Neural cell (in vitro differentiated cells): ENCODE data around the gene PHPT1. TPM values are rescaled to one million over a fixed set of nuclear protein-coding genes. Genes with fewer than 3 reads are reported as not detected.
"Not testable (repeated sequence)": the region's sequence is repeated elsewhere in the genome, so short reads cannot be mapped to it uniquely, and the experiment has no call there.

Source experiments
- H2AFZ ChIP-seq: fragments of 200-600, 300-800 bp; sonication (generic), shearing (Covaris generic); 2 replicates; pipeline ENCODE4 v1.6.0; 2014; ENCODE audit warnings: low read depth, mild to moderate bottlenecking, antibody characterized with exemption, low read length, moderate library complexity
- H3F3A ChIP-seq: fragments of 200-600 bp; shearing (Covaris generic); 2 replicates; pipeline ENCODE4 v1.6.1; 2016; ENCODE audit warnings: mild to moderate bottlenecking, moderate library complexity, mixed read lengths, antibody characterized with exemption, low read length; ENCODE audit not compliant: insufficient read depth, poor library complexity, severe bottlenecking
- H3K27ac ChIP-seq: fragments of 200-600, 300-800 bp; sonication (generic), shearing (Covaris generic); 2 replicates; pipeline ENCODE4 v1.5.1; 2014; ENCODE audit warnings: mild to moderate bottlenecking, low read length, moderate library complexity
- H3K27me3 ChIP-seq: fragments of 300-800, 200-600 bp; sonication (generic), shearing (Covaris generic); 2 replicates; pipeline ENCODE4 v1.6.0; 2014; ENCODE audit warnings: mild to moderate bottlenecking, low read depth, low read length, moderate library complexity; ENCODE audit not compliant: insufficient read depth
- H3K36me3 ChIP-seq: fragments of 300-800, 200-600 bp; sonication (generic), shearing (Covaris generic); 2 replicates; pipeline ENCODE4 v1.5.1; 2014; ENCODE audit warnings: mild to moderate bottlenecking, antibody characterized with exemption, low read length, moderate library complexity; ENCODE audit not compliant: insufficient read depth
- H3K4me2 ChIP-seq: fragments of 300-800, 200-600 bp; sonication (generic), shearing (Covaris generic); 2 replicates; pipeline ENCODE4 v1.6.0; 2014; ENCODE audit warnings: mild to moderate bottlenecking, low read length
- H3K4me3 ChIP-seq: fragments of 300-800, 200-600 bp; sonication (generic), shearing (Covaris generic); 2 replicates; pipeline ENCODE4 v1.5.1; 2014; ENCODE audit warnings: mild to moderate bottlenecking, low read length, moderate library complexity
- H3K79me2 ChIP-seq: fragments of 200-600 bp; shearing (Covaris generic); replicated peaks from 2 replicates; pipeline ENCODE4 v1.6.0; 2014; ENCODE audit warnings: mild to moderate bottlenecking, low read length, moderate library complexity; ENCODE audit not compliant: insufficient read depth
- H3K9ac ChIP-seq: fragments of 300-800, 200-600 bp; sonication (generic), shearing (Covaris generic); 2 replicates; pipeline ENCODE4 v1.6.1; 2016; ENCODE audit warnings: mild to moderate bottlenecking, low read length, mixed read lengths
- H3K9me2 ChIP-seq: fragments of 200-600 bp; shearing (Covaris generic); 2 replicates; pipeline ENCODE4 v1.6.1; 2016; ENCODE audit warnings: mild to moderate bottlenecking, low read length, mixed read lengths; ENCODE audit not compliant: insufficient read depth
- H3K9me3 ChIP-seq: fragments of 200-600, 300-800 bp; sonication (generic), shearing (Covaris generic); 2 replicates; pipeline ENCODE4 v1.6.1; 2016; ENCODE audit warnings: mild to moderate bottlenecking, mixed run types, low read length, moderate library complexity, mixed read lengths
- H4K20me1 ChIP-seq: fragments of 200-600 bp; shearing (Covaris generic); 2 replicates; pipeline ENCODE4 v1.6.1; 2016; ENCODE audit warnings: mild to moderate bottlenecking, mixed run types; ENCODE audit not compliant: insufficient read depth
- CTCF ChIP-seq: fragments of 450-650 bp; IDR thresholded peaks from 2 replicates; pipeline ENCODE4 v1.5.1; 2014; ENCODE audit warnings: antibody characterized with exemption, mild to moderate bottlenecking, moderate library complexity; ENCODE audit not compliant: poor library complexity, severe bottlenecking
- EP300 ChIP-seq: fragments of 450-650 bp; conservative IDR thresholded peaks from 2 replicates; pipeline ENCODE4 v1.6.1; 2014; ENCODE audit warnings: antibody characterized with exemption, mild to moderate bottlenecking, moderate library complexity; ENCODE audit not compliant: poor library complexity, severe bottlenecking
- EZH2 ChIP-seq: fragments of 200-600, 300-800 bp; shearing (Covaris generic), sonication (generic); IDR thresholded peaks from 2 replicates; pipeline ENCODE4 v1.6.1; 2014; ENCODE audit warnings: antibody characterized with exemption, low read length, borderline replicate concordance, mild to moderate bottlenecking; ENCODE audit not compliant: insufficient read depth, poor library complexity, severe bottlenecking
- MXI1 ChIP-seq: fragments of 450-650 bp; conservative IDR thresholded peaks from 2 replicates; pipeline ENCODE4 v1.6.1; 2014; ENCODE audit warnings: antibody characterized with exemption, mild to moderate bottlenecking; ENCODE audit not compliant: poor library complexity, severe bottlenecking
- RAD21 ChIP-seq: fragments of 450-650 bp; conservative IDR thresholded peaks from 2 replicates; pipeline ENCODE4 v1.6.1; 2014; ENCODE audit warnings: antibody characterized with exemption, mild to moderate bottlenecking, moderate library complexity
- REST ChIP-seq: IDR thresholded peaks from 2 replicates; pipeline ENCODE4 v1.6.1; 2012; ENCODE audit warnings: borderline replicate concordance
- SMC3 ChIP-seq: fragments of 450-650 bp; conservative IDR thresholded peaks from 2 replicates; pipeline ENCODE4 v1.6.1; 2014; ENCODE audit warnings: antibody characterized with exemption, mild to moderate bottlenecking, moderate library complexity; ENCODE audit not compliant: poor library complexity
- TAF1 ChIP-seq: IDR thresholded peaks from 2 replicates; pipeline ENCODE4 v1.6.1; 2012; ENCODE audit warnings: low read depth
- polyA plus RNA-seq: library from polyadenylated mRNA; depleted of rRNA; stranded (reverse); fragments of >200 nt; gene quantifications from 2 replicates; pipeline ENCODE4 v1.2.3, GENCODE V29; 2014

Gene PHPT1
- polyA plus RNA-seq, 1 donor from 2014 or later, result 279 TPM

GRCh38 chr9:136843801-136844740 lies 5.1 kb upstream of the PHPT1 start:
- H3F3A ChIP-seq, H4K20me1 ChIP-seq, H2AFZ ChIP-seq, H3K9me2 ChIP-seq, H3K27me3 ChIP-seq, H3K4me2 ChIP-seq, H3K79me2 ChIP-seq, H3K9ac ChIP-seq, H3K9me3 ChIP-seq, H3K36me3 ChIP-seq, H3K27ac ChIP-seq: not testable (repeated sequence)
- peak; percentile 50 for TF ChIP-seq CTCF
- H3K4me3 ChIP-seq, result peak overlapping the region; percentile 76

DNA sequence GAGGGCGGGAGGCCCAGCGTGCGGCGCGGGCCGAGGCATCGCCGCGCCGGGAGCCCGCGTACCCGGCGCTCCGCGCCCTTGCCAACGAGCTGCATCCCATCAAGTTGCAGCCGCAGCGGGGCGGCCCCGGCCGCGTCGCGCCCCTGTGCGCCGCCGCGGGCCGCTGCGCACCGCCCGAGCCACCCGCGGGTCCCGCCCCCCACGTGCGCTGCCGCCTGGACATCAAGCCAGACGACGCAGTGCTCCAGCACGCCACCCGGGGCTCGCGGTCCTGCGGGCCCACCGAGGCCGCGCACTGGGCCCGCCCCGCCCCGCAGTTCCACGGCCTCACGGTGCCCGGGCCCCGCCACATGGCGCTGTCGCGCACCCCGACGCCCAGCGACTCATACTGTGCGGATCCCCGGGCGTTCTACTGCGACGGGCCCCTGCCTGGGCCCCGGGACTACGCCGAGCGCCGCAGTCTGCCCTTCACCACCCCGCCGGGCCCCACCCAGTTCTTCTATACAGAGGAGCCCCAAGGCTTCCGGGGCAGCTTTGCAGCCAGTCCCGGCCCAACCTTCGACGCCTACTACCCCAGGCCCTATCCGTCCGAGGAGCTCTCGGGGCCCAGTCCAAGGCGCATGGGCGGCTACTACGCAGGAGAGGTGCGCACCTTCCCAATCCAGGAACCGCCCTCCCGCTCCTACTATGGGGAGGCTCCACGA lies 4.3 kb upstream of the PHPT1 start:
- H3K9me3 ChIP-seq, result no peaks in the 10 kb centered on the region
- no peaks in the 10 kb centered on the region for H3K79me2 ChIP-seq
- no peak overlapping the region for H3K27ac ChIP-seq
- no peaks in the 10 kb centered on the region for H3K9me2 ChIP-seq
- no peak overlapping the region for H3K9ac ChIP-seq
- H3K27me3 ChIP-seq, result no peaks in the 10 kb centered on the region
- TF ChIP-seq SMC3, result no peak
- TF ChIP-seq EP300, result no peak
- TF ChIP-seq CTCF, result no peak
- no peak for TF ChIP-seq TAF1
- TF ChIP-seq MXI1, result no peak
- TF ChIP-seq EZH2, result no peak
- no peak for TF ChIP-seq REST
- no peak for TF ChIP-seq RAD21
- H3K4me2 ChIP-seq, result no peak overlapping the region
- no peak overlapping the region for H3K4me3 ChIP-seq
- H2AFZ ChIP-seq, result no peak overlapping the region
- H3F3A ChIP-seq, result no peaks in the 10 kb centered on the region
- H3K36me3 ChIP-seq, result no peaks in the 10 kb centered on the region
- H4K20me1 ChIP-seq, result no peaks in the 10 kb centered on the region
